SU-DHL-6 (cell line): ENCODE results near the gene CPNE2.

Experiments used
- CTCF ChIP-seq: fragments of 200-600 bp; sonication (generic); IDR thresholded peaks from one replicate; pipeline ENCODE4 v1.5.1; 2017; ENCODE audit warnings: antibody characterized with exemption, mild to moderate bottlenecking, low read length, moderate library complexity; ENCODE audit not compliant: insufficient read depth, poor library complexity, severe bottlenecking
- EZH2phosphoT487 ChIP-seq: fragments of 200-600 bp; sonication (generic), shearing (Covaris generic); conservative IDR thresholded peaks from 2 replicates; pipeline ENCODE4 v1.6.1; 2018; ENCODE audit warnings: mild to moderate bottlenecking, antibody characterized with exemption, low read length, moderate library complexity, mixed read lengths

- no peak for TF ChIP-seq CTCF
- TF ChIP-seq EZH2phosphoT487, result no peak
Measured at GRCh38 chr16:57061084-57061905, 31.1 kb upstream of the CPNE2 start.
